Measurements from ENCODE around the gene LRP3. TPM values are rescaled to one million over a fixed set of nuclear protein-coding genes. Genes with fewer than 3 reads are reported as not detected.

LRP3 gene
- polyA plus RNA-seq, 4 donors: 2.0 to 34.0 (median 9.6) TPM

GRCh38 chr19:33250500-33250899 is 56.4 kb downstream of the LRP3 start:
- peaks cover 0 to 16% (median 0%) of the 10 kb centered on the region in 3 donors for H3K4me1 ChIP-seq (ENCODE audit: control insufficient read depth in 3 of 3, insufficient read depth in 2 of 3, low read depth in 1 of 3, low read length in 2 of 3)
- H3K9me3 ChIP-seq (ENCODE audit: control insufficient read depth in 2 of 2, insufficient read depth in 1 of 2, low read depth in 1 of 2, low read length in 1 of 2): peaks cover 0 to 9% of the 10 kb centered on the region in 2 donors
- WGBS, 3 donors: 97 to 100% (median 100%) methylated on average over 1 of the region's 1 CpG
- no peak overlapping the region for H3K27ac ChIP-seq (ENCODE audit: low read depth in 1 of 3, low read length in 2 of 3)
- H3K27me3 ChIP-seq (ENCODE audit: control insufficient read depth in 3 of 3, insufficient read depth in 3 of 3, low read length in 3 of 3): no peaks in the 10 kb centered on the region
- no peak overlapping the region for H3K4me3 ChIP-seq (ENCODE audit: low read depth in 1 of 3, low read length in 3 of 3)
- DNase-seq (no peak), FAIRE-seq (no peak)
- H3K36me3 ChIP-seq (ENCODE audit: control insufficient read depth in 3 of 3, insufficient read depth in 2 of 3, low read depth in 1 of 3, low read length in 3 of 3): no peaks in the 10 kb centered on the region

DNA sequence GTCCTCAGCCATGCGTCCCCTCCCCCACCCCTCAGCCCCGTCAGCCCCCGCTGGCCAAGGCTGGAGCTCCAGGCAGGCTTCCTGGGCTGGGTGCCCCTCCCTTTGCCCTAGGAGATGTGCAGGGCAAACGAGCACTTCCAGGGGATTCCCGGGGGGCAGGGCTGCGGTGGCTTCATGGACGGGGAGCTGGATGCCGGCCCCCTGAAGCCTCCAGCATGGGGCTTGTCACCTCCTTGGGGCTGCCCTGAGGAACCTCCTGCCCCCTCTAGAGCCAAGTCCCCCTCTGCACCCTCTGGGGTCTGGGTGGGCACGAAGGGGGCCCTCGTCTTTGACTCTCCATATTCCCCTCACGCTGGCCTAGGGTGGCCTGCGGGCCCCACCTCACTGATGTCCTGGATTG is 56.9 kb downstream of the LRP3 start:
- no peak overlapping the region for H3K4me3 ChIP-seq (ENCODE audit: low read depth in 1 of 3, low read length in 3 of 3)
- no peak for FAIRE-seq
- H3K4me1 ChIP-seq (ENCODE audit: control insufficient read depth in 3 of 3, insufficient read depth in 2 of 3, low read depth in 1 of 3, low read length in 2 of 3): peaks cover 0 to 16% (median 0%) of the 10 kb centered on the region in 3 donors
- H3K27me3 ChIP-seq (ENCODE audit: control insufficient read depth in 3 of 3, insufficient read depth in 3 of 3, low read length in 3 of 3): no peaks in the 10 kb centered on the region
- H3K36me3 ChIP-seq (ENCODE audit: control insufficient read depth in 3 of 3, insufficient read depth in 2 of 3, low read depth in 1 of 3, low read length in 3 of 3): no peaks in the 10 kb centered on the region
- no peak for DNase-seq
- no peak overlapping the region for H3K27ac ChIP-seq (ENCODE audit: low read depth in 1 of 3, low read length in 2 of 3)
- peaks cover 0 to 3% of the 10 kb centered on the region in 2 donors for H3K9me3 ChIP-seq (ENCODE audit: control insufficient read depth in 2 of 2, insufficient read depth in 1 of 2, low read depth in 1 of 2, low read length in 1 of 2)
- 63 to 71% (median 67%) methylated on average over 11 to 12 of the region's 12 CpGs for WGBS, 3 donors

GRCh38 chr19:33251526-33252090 is 57.5 kb downstream of the LRP3 start:
- DNase-seq (no peak), FAIRE-seq (no peak)
- Histone ChIP-seq H3K9me3 (ENCODE audit: control insufficient read depth in 2 of 2, insufficient read depth in 1 of 2, low read depth in 1 of 2, low read length in 1 of 2) (no peaks in the 10 kb centered on the region), H3K27ac (ENCODE audit: low read depth in 1 of 3, low read length in 2 of 3) (no peak overlapping the region), H3K36me3 (ENCODE audit: control insufficient read depth in 3 of 3, insufficient read depth in 2 of 3, low read depth in 1 of 3, low read length in 3 of 3) (no peaks in the 10 kb centered on the region), H3K27me3 (ENCODE audit: control insufficient read depth in 3 of 3, insufficient read depth in 3 of 3, low read length in 3 of 3) (no peaks in the 10 kb centered on the region), H3K4me3 (ENCODE audit: low read depth in 1 of 3, low read length in 3 of 3) (no peak overlapping the region), H3K4me1 (ENCODE audit: control insufficient read depth in 3 of 3, insufficient read depth in 2 of 3, low read depth in 1 of 3, low read length in 2 of 3) (peaks cover 0 to 16% (median 0%) of the 10 kb centered on the region in 3 donors)
- 75 to 81% (median 78%) methylated on average over 16 to 17 of the region's 17 CpGs for WGBS, 3 donors

GRCh38 chr19:33252418-33252962 is 58.4 kb downstream of the LRP3 start:
- Histone ChIP-seq H3K36me3 (ENCODE audit: control insufficient read depth in 3 of 3, insufficient read depth in 2 of 3, low read depth in 1 of 3, low read length in 3 of 3) (no peaks in the 10 kb centered on the region), H3K4me1 (ENCODE audit: control insufficient read depth in 3 of 3, insufficient read depth in 2 of 3, low read depth in 1 of 3, low read length in 2 of 3) (peaks cover 0 to 13% (median 0%) of the 10 kb centered on the region in 3 donors), H3K27me3 (ENCODE audit: control insufficient read depth in 3 of 3, insufficient read depth in 3 of 3, low read length in 3 of 3) (no peaks in the 10 kb centered on the region), H3K9me3 (ENCODE audit: control insufficient read depth in 2 of 2, insufficient read depth in 1 of 2, low read depth in 1 of 2, low read length in 1 of 2) (no peaks in the 10 kb centered on the region), H3K4me3 (ENCODE audit: low read depth in 1 of 3, low read length in 3 of 3) (no peak overlapping the region), H3K27ac (ENCODE audit: low read depth in 1 of 3, low read length in 2 of 3) (no peak overlapping the region)
- 88 to 93% (median 89%) methylated on average over 4 of the region's 4 CpGs for WGBS, 3 donors
- no peak for FAIRE-seq
- DNase-seq: no peak

DNA sequence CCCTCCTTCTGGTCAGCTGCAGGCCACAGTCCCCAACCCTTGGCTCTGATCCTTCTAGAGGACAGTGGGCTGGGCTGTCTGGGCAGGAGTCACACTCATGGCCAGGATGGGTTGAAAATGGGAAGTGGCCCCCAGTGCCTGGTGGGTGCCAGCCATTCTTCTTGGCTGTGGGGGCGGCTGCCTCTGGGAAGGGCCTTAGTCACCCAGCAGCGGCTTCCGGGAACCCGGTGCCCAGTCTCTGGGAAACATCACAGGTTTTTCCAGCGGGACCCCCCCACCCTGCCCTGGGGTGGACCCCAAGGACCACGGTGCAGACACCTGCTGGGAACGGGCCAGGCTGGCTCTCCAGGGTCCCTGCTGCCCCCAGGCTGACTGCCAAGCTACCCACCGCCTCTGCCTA is 58.8 kb downstream of the LRP3 start:
- no peaks in the 10 kb centered on the region for H3K27me3 ChIP-seq (ENCODE audit: control insufficient read depth in 3 of 3, insufficient read depth in 3 of 3, low read length in 3 of 3)
- no peaks in the 10 kb centered on the region for H3K36me3 ChIP-seq (ENCODE audit: control insufficient read depth in 3 of 3, insufficient read depth in 2 of 3, low read depth in 1 of 3, low read length in 3 of 3)
- FAIRE-seq (no peak), DNase-seq (no peak)
- H3K4me1 ChIP-seq (ENCODE audit: control insufficient read depth in 3 of 3, insufficient read depth in 2 of 3, low read depth in 1 of 3, low read length in 2 of 3): peaks cover 0 to 12% (median 0%) of the 10 kb centered on the region in 3 donors
- 84 to 88% (median 86%) methylated on average over 7 to 8 of the region's 8 CpGs for WGBS, 3 donors
- H3K4me3 ChIP-seq (ENCODE audit: low read depth in 1 of 3, low read length in 3 of 3): no peak overlapping the region
- H3K9me3 ChIP-seq (ENCODE audit: control insufficient read depth in 2 of 2, insufficient read depth in 1 of 2, low read depth in 1 of 2, low read length in 1 of 2): peaks cover 0 to 3% of the 10 kb centered on the region in 2 donors
- H3K27ac ChIP-seq (ENCODE audit: low read depth in 1 of 3, low read length in 2 of 3): no peak overlapping the region

DNA sequence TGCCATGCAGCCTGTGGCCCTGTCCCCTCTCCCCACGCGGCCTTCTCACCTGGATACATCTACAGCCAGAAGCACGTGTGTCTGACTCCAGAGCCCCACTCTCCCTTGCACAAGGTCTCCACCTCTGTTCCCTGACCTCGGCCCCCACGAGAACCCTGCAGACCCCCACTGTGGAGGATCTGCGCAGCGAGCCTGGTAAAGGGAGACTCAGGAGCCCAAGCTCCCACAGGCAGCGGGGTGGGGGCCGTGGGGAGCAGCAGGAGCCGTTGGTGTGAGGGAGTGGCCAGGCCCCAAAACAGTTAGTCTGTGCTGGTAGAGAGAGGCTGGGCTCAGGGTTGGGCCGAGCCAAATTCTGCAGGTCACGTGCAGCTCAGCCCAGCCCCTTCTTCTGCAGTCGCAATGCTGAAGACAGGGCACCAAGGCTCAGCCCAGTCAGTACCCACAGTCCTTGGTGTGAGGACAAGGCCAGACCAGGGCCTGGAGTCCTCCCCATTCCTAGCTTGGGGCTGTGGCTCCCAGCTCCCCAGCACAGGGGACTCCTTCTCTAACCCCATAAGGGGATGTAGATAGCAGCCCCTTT is 60.2 kb downstream of the LRP3 start:
- no peaks in the 10 kb centered on the region for H3K27me3 ChIP-seq (ENCODE audit: control insufficient read depth in 3 of 3, insufficient read depth in 3 of 3, low read length in 3 of 3)
- H3K4me1 ChIP-seq (ENCODE audit: control insufficient read depth in 3 of 3, insufficient read depth in 2 of 3, low read depth in 1 of 3, low read length in 2 of 3): peaks cover 0 to 1% (median 0%) of the 10 kb centered on the region in 3 donors
- H3K27ac ChIP-seq (ENCODE audit: low read depth in 1 of 3, low read length in 2 of 3): no peak overlapping the region
- FAIRE-seq (no peak), DNase-seq (no peak)
- H3K36me3 ChIP-seq (ENCODE audit: control insufficient read depth in 3 of 3, insufficient read depth in 2 of 3, low read depth in 1 of 3, low read length in 3 of 3): no peaks in the 10 kb centered on the region
- peaks cover 0 to 3% of the 10 kb centered on the region in 2 donors for H3K9me3 ChIP-seq (ENCODE audit: control insufficient read depth in 2 of 2, insufficient read depth in 1 of 2, low read depth in 1 of 2, low read length in 1 of 2)
- no peak overlapping the region for H3K4me3 ChIP-seq (ENCODE audit: low read depth in 1 of 3, low read length in 3 of 3)
- WGBS, 3 donors: 79 to 84% (median 81%) methylated on average over 13 of the region's 13 CpGs

DNA sequence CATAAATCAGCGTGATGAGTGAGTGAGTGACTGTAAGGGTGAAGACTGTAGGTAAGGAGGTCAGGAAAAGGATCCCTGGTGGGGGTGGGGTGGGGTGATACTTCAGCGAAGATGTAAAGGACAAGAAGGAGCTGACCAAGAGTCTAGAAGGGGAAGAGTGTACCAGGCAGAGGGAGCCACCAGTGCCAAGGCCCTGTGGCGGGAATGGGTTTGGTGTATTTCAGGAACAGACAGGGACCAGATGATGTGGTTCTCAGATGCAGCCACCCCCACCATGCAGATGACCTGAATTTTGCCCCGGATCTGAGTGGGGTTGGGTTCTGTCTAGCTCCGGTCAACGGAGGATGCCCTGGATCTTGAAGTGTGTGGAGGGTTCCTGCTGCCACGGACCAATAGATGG is 61.7 kb downstream of the LRP3 start:
- Histone ChIP-seq H3K9me3 (ENCODE audit: control insufficient read depth in 2 of 2, insufficient read depth in 1 of 2, low read depth in 1 of 2, low read length in 1 of 2) (peaks cover 0 to 3% of the 10 kb centered on the region in 2 donors), H3K4me1 (ENCODE audit: control insufficient read depth in 3 of 3, insufficient read depth in 2 of 3, low read depth in 1 of 3, low read length in 2 of 3) (no peaks in the 10 kb centered on the region), H3K36me3 (ENCODE audit: control insufficient read depth in 3 of 3, insufficient read depth in 2 of 3, low read depth in 1 of 3, low read length in 3 of 3) (no peaks in the 10 kb centered on the region), H3K4me3 (ENCODE audit: low read depth in 1 of 3, low read length in 3 of 3) (no peak overlapping the region), H3K27ac (ENCODE audit: low read depth in 1 of 3, low read length in 2 of 3) (no peak overlapping the region), H3K27me3 (ENCODE audit: control insufficient read depth in 3 of 3, insufficient read depth in 3 of 3, low read length in 3 of 3) (no peaks in the 10 kb centered on the region)
- no peak for DNase-seq
- 87 to 88% (median 88%) methylated on average over 7 of the region's 7 CpGs for WGBS, 3 donors
- no peak for FAIRE-seq

DNA sequence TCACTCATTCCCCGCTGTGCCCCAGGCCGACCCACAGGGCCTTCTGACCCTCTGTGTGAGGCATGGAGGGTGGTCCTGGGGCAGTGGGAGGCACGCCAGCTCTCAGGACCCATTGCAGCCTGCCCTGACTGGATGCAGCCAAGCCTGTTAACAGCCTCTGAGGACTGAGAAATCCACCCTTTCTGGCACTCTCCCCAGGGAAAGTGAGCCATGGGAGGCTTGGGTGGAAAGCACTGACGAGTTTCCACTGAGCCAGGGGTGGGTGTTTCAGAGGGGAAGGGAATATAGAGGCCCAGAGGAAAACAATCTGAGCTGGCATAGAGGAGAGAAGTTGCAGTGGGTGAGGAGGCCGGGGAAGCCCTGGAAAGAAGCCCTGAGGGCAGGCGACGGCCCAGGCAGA is 62.1 kb downstream of the LRP3 start:
- Histone ChIP-seq H3K27ac (ENCODE audit: low read depth in 1 of 3, low read length in 2 of 3) (no peak overlapping the region), H3K27me3 (ENCODE audit: control insufficient read depth in 3 of 3, insufficient read depth in 3 of 3, low read length in 3 of 3) (no peaks in the 10 kb centered on the region), H3K36me3 (ENCODE audit: control insufficient read depth in 3 of 3, insufficient read depth in 2 of 3, low read depth in 1 of 3, low read length in 3 of 3) (no peaks in the 10 kb centered on the region), H3K4me1 (ENCODE audit: control insufficient read depth in 3 of 3, insufficient read depth in 2 of 3, low read depth in 1 of 3, low read length in 2 of 3) (no peaks in the 10 kb centered on the region), H3K4me3 (ENCODE audit: low read depth in 1 of 3, low read length in 3 of 3) (no peak overlapping the region), H3K9me3 (ENCODE audit: control insufficient read depth in 2 of 2, insufficient read depth in 1 of 2, low read depth in 1 of 2, low read length in 1 of 2) (peaks cover 0 to 3% of the 10 kb centered on the region in 2 donors)
- FAIRE-seq: no peak
- no peak for DNase-seq
- WGBS, 3 donors: 69 to 80% (median 73%) methylated on average over 7 of the region's 7 CpGs
